Endothelial cell of umbilical vein (primary cell): ENCODE data around the gene NSUN4. TPM values are rescaled to one million over a fixed set of nuclear protein-coding genes. Genes with fewer than 3 reads are reported as not detected.
"Not testable (repeated sequence)": the region's sequence is repeated elsewhere in the genome, so short reads cannot be mapped to it uniquely, and the experiment has no call there.

ENCODE experiments used
- BruUV-seq: library from RNA; stranded (reverse); fragments of 400-500 nt; replicated peaks from 2 replicates; lab custom pipeline; 2021; lab: Mats Ljungman, UMichigan
- CTCF ChIA-PET: fragments of 300-600, 350-600 bp; sonication (Branson Sonifier 250); formaldehyde crosslinking; loops from one replicate; lab custom pipeline; 2021; ENCODE audit warnings: antibody characterized with exemption, inconsistent platforms; lab: Charles Lee
- POLR2A ChIA-PET: fragments of 300-600, 350-600 bp; sonication (Branson Sonifier 250); formaldehyde crosslinking; loops from one replicate; lab custom pipeline; 2021; ENCODE audit warnings: antibody characterized with exemption, inconsistent platforms; lab: Charles Lee
- DNase-seq: peaks from one replicate; pipeline ENCODE4 v3.0.0-alpha.2; 2011; ENCODE audit warnings: low read depth, low spot score
- FAIRE-seq: peaks from 2 replicates; lab custom pipeline; 2011; peaks lifted over from hg19 to GRCh38; lab: Jason Lieb, UNC
- H2AFZ ChIP-seq: 2 replicates; pipeline ENCODE4 v1.6.0; 2012; ENCODE audit warnings: low read depth, low read length, control low read depth, inconsistent platforms
- H3K27ac ChIP-seq: 2 replicates; pipeline ENCODE4 v1.5.1; 2011; ENCODE audit warnings: low read depth, mild to moderate bottlenecking, control low read depth, low read length, moderate library complexity; ENCODE audit not compliant: insufficient read depth
- H3K27me3 ChIP-seq, 2 experiments: 2 replicates each; pipeline versions ENCODE4 v1.6.0 to v1.6.1; 2011; ENCODE audit warnings: low read length in 2 of 2, mixed read lengths in 1 of 2; ENCODE audit not compliant: control insufficient read depth in 2 of 2, insufficient read depth in 2 of 2
- H3K36me3 ChIP-seq, 2 experiments: 2 replicates in 1 of 2; 3 replicates in 1 of 2; pipeline ENCODE4 v1.5.1; 2011; ENCODE audit warnings: low read length in 2 of 2, mild to moderate bottlenecking in 1 of 2, moderate library complexity in 1 of 2; ENCODE audit not compliant: control insufficient read depth in 2 of 2, insufficient read depth in 2 of 2; ENCODE audit errors: extremely low read depth in 1 of 2
- H3K4me1 ChIP-seq: 3 replicates; pipeline ENCODE4 v1.5.1; 2011; ENCODE audit warnings: mild to moderate bottlenecking, low read length; ENCODE audit not compliant: control insufficient read depth, insufficient read depth; ENCODE audit errors: extremely low read depth
- H3K4me2 ChIP-seq: 2 replicates; pipeline ENCODE4 v1.6.1; 2011; ENCODE audit warnings: low read length, control low read depth, mixed read lengths; ENCODE audit not compliant: insufficient read depth
- H3K4me3 ChIP-seq, 3 experiments: fragments of 200-600 bp in 1 of 3; sonication (generic), shearing (Covaris generic) in 1 of 3; replicated peaks in 1 of 3; 2 replicates each; pipeline ENCODE4 v1.5.1; 2011 to 2016; ENCODE audit warnings: control low read depth in 3 of 3, low read length in 3 of 3, mild to moderate bottlenecking in 2 of 3, inconsistent platforms in 1 of 3, low read depth in 1 of 3, moderate library complexity in 1 of 3; ENCODE audit not compliant: insufficient read depth in 1 of 3
- H3K79me2 ChIP-seq: 2 replicates; pipeline ENCODE4 v1.6.0; 2012; ENCODE audit warnings: low read length, inconsistent platforms; ENCODE audit not compliant: control insufficient read depth, insufficient read depth
- H3K9ac ChIP-seq: replicated peaks from 2 replicates; pipeline ENCODE3; 2011; ENCODE audit warnings: low read length, control low read depth; ENCODE audit not compliant: insufficient read depth; ENCODE audit errors: extremely low read depth
- H3K9me1 ChIP-seq: replicated peaks from 3 replicates; pipeline ENCODE4 v1.6.0; 2011; ENCODE audit warnings: mild to moderate bottlenecking, low read length; ENCODE audit not compliant: control insufficient read depth, insufficient read depth; ENCODE audit errors: extremely low read depth
- H3K9me3 ChIP-seq: replicated peaks from 2 replicates; pipeline ENCODE4 v1.5.1; 2012; ENCODE audit warnings: low read length, inconsistent platforms; ENCODE audit not compliant: control insufficient read depth, insufficient read depth
- H4K20me1 ChIP-seq: replicated peaks from 2 replicates; pipeline ENCODE3; 2011; ENCODE audit warnings: mild to moderate bottlenecking, low read length; ENCODE audit not compliant: control insufficient read depth, insufficient read depth; ENCODE audit errors: extremely low read depth
- JUN ChIP-seq: IDR thresholded peaks from 2 replicates; pipeline ENCODE4 v1.6.1; 2011; ENCODE audit warnings: borderline replicate concordance, low read depth; ENCODE audit not compliant: insufficient read length, insufficient read depth
- dilution Hi-C: fragments of 300-500 bp; cut with MboI; formaldehyde crosslinking; loops from one replicate; pipeline ENCODE4 v1.15.0; 2019; ENCODE audit warnings: low sequenced_read_pairs; ENCODE audit not compliant: extremely low pct_ligation_motif_present
- intact Hi-C: fragments of 100-400 bp; cut with micrococcal nuclease; formaldehyde crosslinking; loops from one replicate; pipeline ENCODE4 v1.10.0; 2022
- polyA plus RNA-seq, 4 experiments: library from polyadenylated mRNA; depleted of rRNA in 3 of 4; stranded (reverse) in 3 of 4; unstranded in 1 of 4; fragments of >200 nt; gene quantifications; 2 replicates each; pipeline versions ENCODE4 v1.2.1 to v1.2.3, GENCODE V29; 2011 to 2012; ENCODE audit warnings: missing spikeins in 1 of 4
- total RNA-seq: library from RNA; stranded (reverse); gene quantifications from 2 replicates; pipeline ENCODE4 v1.2.3, GENCODE V29; 2021

NSUN4 gene
- total and polyA plus RNA-seq, 2 donors (not counting 3 experiments of a cell fraction or from before 2014, with no cell fraction given), result 21.6 to 23.4 TPM

DNA sequence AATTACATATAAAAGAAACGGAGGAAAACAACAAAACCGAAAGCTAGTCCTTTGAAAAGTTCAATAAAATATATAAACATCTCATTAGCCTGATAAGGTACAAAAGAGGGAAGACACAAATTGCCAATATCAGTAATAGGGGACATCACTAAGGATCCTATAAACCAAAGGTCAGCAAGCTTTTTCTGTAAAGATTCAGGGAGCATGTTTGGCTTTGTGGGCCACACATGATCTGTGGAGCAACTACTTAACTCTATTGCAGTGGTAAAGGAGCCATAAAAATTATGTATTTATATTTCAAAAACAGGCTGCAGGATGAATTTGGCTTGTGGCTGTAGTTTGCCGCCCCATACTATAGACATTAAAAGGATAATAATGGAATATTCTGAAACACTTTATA is 5.5 kb upstream of the NSUN4 start:
- Histone ChIP-seq H2AFZ (no peak overlapping the region), H3K9me3 (no peaks in the 10 kb centered on the region), H3K4me1 (peaks cover 5% of the 10 kb centered on the region), H3K4me2 (no peak overlapping the region), H3K4me3 (no peak overlapping the region), H3K27me3 (no peaks in the 10 kb centered on the region), H3K79me2 (no peaks in the 10 kb centered on the region), H3K9ac (no peak overlapping the region), H3K36me3 (no peaks in the 10 kb centered on the region), H4K20me1 (no peaks in the 10 kb centered on the region), H3K27ac (no peak overlapping the region), H3K9me1 (no peaks in the 10 kb centered on the region)
- ChIA-PET CTCF (interaction anchor here (1.3 to 1.6 kb wide), 2 partner anchors 12 to 32 kb away, joined by 4 to 5 read pairs; no protein-coding TSS in a partner anchor), POLR2A (no interaction called here)
- DNase-seq (no peak), FAIRE-seq (no peak)
- dilution Hi-C loops (no loop called here), intact Hi-C loops (no loop called here)
- no TSS peak for BruUV-seq
- TF ChIP-seq JUN, result no peak

DNA sequence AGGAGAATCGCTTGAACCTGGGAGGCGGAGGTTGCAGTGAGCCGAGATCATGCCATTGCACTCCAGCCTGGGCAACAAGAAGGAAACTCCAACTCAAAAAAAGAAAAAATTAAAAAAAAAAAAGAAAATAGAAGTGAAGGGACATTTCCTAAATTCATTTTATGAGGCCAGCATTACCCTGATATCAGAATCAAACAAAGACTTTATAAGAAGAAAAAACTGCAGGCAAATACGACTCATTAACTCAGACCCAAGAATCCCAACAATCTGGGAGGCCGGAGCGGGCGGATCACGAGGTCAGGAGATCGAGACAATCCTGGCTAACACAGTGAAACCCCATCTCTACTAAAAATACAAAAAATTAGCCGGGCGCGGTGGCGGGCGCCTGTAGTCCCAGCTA is 3.2 kb upstream of the NSUN4 start:
- H3K27ac ChIP-seq, DNase-seq, H3K4me1 ChIP-seq, CTCF ChIA-PET, H4K20me1 ChIP-seq, H3K9me3 ChIP-seq, H2AFZ ChIP-seq, H3K4me2 ChIP-seq, H3K9me1 ChIP-seq, H3K4me3 ChIP-seq, dilution Hi-C loops, H3K9ac ChIP-seq, FAIRE-seq, BruUV-seq, intact Hi-C loops, H3K27me3 ChIP-seq, H3K36me3 ChIP-seq: not testable (repeated sequence)
- H3K79me2 ChIP-seq, result peaks cover 14% of the 10 kb centered on the region
- POLR2A ChIA-PET, result interaction anchor here (0.7 kb wide), 1 partner anchor 12 kb away, joined by 8 read pairs; no protein-coding TSS in a partner anchor
